ENCODE data around the gene RAP2A.

DNA sequence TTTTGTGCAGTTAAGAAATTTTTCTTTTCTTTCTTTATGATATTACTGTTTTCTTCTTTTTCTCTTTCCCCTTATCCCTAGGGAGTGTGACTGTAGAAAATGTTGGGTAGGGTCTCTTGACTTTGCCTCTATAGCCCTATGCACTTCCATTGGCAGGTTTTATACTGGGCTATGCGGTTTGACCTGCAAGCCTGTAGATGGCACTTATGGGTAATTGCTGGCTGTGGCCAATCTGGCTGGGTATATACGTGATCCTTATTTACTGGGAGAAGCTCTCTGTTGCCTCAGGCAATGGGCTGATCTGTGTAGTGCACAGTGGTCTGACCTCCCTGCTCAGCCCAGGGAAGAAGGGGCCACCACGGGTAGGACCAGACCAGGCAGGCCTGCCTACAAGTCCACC, 78.8 kb downstream of the RAP2A start:
- TF ChIP-seq, protein P1, sequence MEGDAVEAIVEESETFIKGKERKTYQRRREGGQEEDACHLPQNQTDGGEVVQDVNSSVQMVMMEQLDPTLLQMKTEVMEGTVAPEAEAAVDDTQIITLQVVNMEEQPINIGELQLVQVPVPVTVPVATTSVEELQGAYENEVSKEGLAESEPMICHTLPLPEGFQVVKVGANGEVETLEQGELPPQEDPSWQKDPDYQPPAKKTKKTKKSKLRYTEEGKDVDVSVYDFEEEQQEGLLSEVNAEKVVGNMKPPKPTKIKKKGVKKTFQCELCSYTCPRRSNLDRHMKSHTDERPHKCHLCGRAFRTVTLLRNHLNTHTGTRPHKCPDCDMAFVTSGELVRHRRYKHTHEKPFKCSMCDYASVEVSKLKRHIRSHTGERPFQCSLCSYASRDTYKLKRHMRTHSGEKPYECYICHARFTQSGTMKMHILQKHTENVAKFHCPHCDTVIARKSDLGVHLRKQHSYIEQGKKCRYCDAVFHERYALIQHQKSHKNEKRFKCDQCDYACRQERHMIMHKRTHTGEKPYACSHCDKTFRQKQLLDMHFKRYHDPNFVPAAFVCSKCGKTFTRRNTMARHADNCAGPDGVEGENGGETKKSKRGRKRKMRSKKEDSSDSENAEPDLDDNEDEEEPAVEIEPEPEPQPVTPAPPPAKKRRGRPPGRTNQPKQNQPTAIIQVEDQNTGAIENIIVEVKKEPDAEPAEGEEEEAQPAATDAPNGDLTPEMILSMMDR (IDR thresholded peaks at IDR 0.05) = no peak
- no peak for TF ChIP-seq POLR2A (IDR thresholded peaks at IDR 0.05)
- TF ChIP-seq POLR2AphosphoS5 (IDR thresholded peaks at IDR 0.05) = no peak

Measured in prostate gland (tissue), 2 donors.